UCSD-AML1 (cell line): ENCODE results near the gene PLPPR3.

Experiments used
- DNase-seq: peaks from one replicate; lab custom pipeline; 2025; ENCODE audit not compliant: unreplicated experiment; lab: John Stamatoyannopoulos, UW

PLPPR3 gene

GRCh38 chr19:810077-810855 lies 11.5 kb downstream of the PLPPR3 start:
- DNase-seq = no peak

GRCh38 chr19:808423-808775 lies 13.4 kb downstream of the PLPPR3 start:
- no peak for DNase-seq

GRCh38 chr19:807627-808422 lies 13.9 kb downstream of the PLPPR3 start:
- no peak for DNase-seq

GRCh38 chr19:806815-807421 lies 14.8 kb downstream of the PLPPR3 start:
- no peak for DNase-seq

- no peak for DNase-seq
These were observed 15.9 kb downstream of the PLPPR3 start for GRCh38 chr19:805600-806550.

- no peak for DNase-seq
These were observed 16.6 kb downstream of the PLPPR3 start for GRCh38 chr19:805166-805551.

GRCh38 chr19:804419-805165 lies 17.2 kb downstream of the PLPPR3 start:
- DNase-seq = no peak

GRCh38 chr19:803686-804418 lies 17.9 kb downstream of the PLPPR3 start:
- DNase-seq = no peak

- no peak for DNase-seq
These were observed 18.6 kb downstream of the PLPPR3 start for GRCh38 chr19:803099-803561.

GRCh38 chr19:802498-803098 lies 19.2 kb downstream of the PLPPR3 start:
- no peak for DNase-seq

- DNase-seq = no peak
These were observed 19.8 kb downstream of the PLPPR3 start for GRCh38 chr19:801861-802497.

GRCh38 chr19:801030-801860 lies 20.5 kb downstream of the PLPPR3 start:
- DNase-seq = no peak

- no peak for DNase-seq
These were observed 21.3 kb downstream of the PLPPR3 start for GRCh38 chr19:800360-801029.

- DNase-seq = peak; percentile 31
These were observed 22.5 kb downstream of the PLPPR3 start for GRCh38 chr19:799076-799881.

- DNase-seq = no peak
These were observed 23.2 kb downstream of the PLPPR3 start for GRCh38 chr19:798415-799075.
